GM12891 (cell line): Measurements from ENCODE around the gene C15orf62.

Source experiments
- PAX5 ChIP-seq: IDR thresholded peaks from 2 replicates; pipeline ENCODE4 v1.6.1; 2011; ENCODE audit warnings: low read length, moderate library complexity, mild to moderate bottlenecking; ENCODE audit not compliant: insufficient read depth, severe bottlenecking
- POLR2A ChIP-seq: IDR thresholded peaks from 2 replicates; pipeline ENCODE4 v1.6.1; 2011; ENCODE audit warnings: low read depth, low read length, control low read depth
- POLR2AphosphoS5 ChIP-seq: IDR thresholded peaks from 2 replicates; pipeline ENCODE4 v1.6.1; 2011; ENCODE audit warnings: low read depth, low read length, control low read depth
- SPI1 ChIP-seq: IDR thresholded peaks from 2 replicates; pipeline ENCODE4 v1.6.1; 2011; ENCODE audit warnings: low read depth, low read length, control low read depth

- no peak for TF ChIP-seq POLR2AphosphoS5
- no peak for TF ChIP-seq POLR2A
- TF ChIP-seq SPI1, result no peak
- no peak for TF ChIP-seq PAX5
These were observed 14.0 kb upstream of the C15orf62 start for GRCh38 chr15:40755812-40756208.
